ENCODE results near the gene LAMP1.
"Not testable (repeated sequence)": the region's sequence is repeated elsewhere in the genome, so short reads cannot be mapped to it uniquely, and the experiment has no call there.

LAMP1 gene

GRCh38 chr13:113305208-113305607 lies 8.2 kb downstream of the LAMP1 start:
- ChIA-PET CTCF (interaction anchor here (1.0 kb wide), 1 partner anchor 19 kb away, joined by 4 read pairs; no protein-coding TSS in a partner anchor), POLR2A (no interaction called here)
- no peak for TF ChIP-seq CTCF (IDR thresholded peaks at IDR 0.05; ENCODE audit: control extremely low read depth, extremely low read depth, low read depth, missing control alignments)
- no peak for DNase-seq (ENCODE audit: extremely low spot score)

- no peak for DNase-seq (ENCODE audit: extremely low spot score)
- no peak for TF ChIP-seq CTCF (IDR thresholded peaks at IDR 0.05; ENCODE audit: control extremely low read depth, extremely low read depth, low read depth, missing control alignments)
- ChIA-PET POLR2A (interaction anchor here (0.6 to 0.7 kb wide), 3 partner anchors 87 to 411 kb away, joined by 3 to 4 read pairs (median 3); no protein-coding TSS in a partner anchor), CTCF (interaction anchor here (1.3 kb wide), 1 partner anchor 10 kb away, joined by 3 read pairs; no protein-coding TSS in a partner anchor)
These were observed 10.5 kb downstream of the LAMP1 start for GRCh38 chr13:113307491-113307890.

- POLR2A ChIA-PET = no interaction called here
- CTCF ChIA-PET = interaction anchor here (1.4 kb wide), 1 partner anchor 14 kb away, joined by 3 read pairs; no protein-coding TSS in a partner anchor
- no peak for DNase-seq (ENCODE audit: extremely low spot score)
These were observed 12.4 kb downstream of the LAMP1 start for GRCh38 chr13:113309473-113309872.

DNA sequence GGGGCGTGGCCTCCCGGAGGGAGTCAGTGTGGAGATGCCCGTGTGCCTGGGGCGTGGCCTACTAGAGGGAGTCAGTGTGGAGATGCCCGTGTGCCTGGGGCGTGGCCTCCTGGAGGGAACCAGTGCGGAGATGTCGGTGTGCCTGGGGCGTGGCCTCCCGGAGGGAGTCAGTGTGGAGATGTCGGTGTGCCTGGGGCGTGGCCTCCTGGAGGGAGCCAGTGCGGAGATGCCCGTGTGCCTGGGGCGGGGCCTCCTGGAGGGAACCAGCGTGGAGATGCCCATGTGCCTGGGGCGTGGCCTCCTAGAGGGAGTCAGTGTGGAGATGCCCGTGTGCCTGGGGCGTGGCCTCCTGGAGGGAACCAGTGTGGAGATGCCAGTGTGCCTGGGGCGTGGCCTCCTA lies 17.1 kb downstream of the LAMP1 start:
- DNase-seq (ENCODE audit: extremely low spot score); CTCF ChIA-PET; POLR2A ChIA-PET: not testable (repeated sequence)

More at GRCh38 chr13:113309473-113309872, 12.4 kb downstream of the LAMP1 start:
- TF ChIP-seq CTCF (IDR thresholded peaks at IDR 0.05; ENCODE audit: control extremely low read depth, extremely low read depth, low read depth, missing control alignments) = no peak

- DNase-seq (ENCODE audit: extremely low spot score); CTCF ChIA-PET; POLR2A ChIA-PET: not testable (repeated sequence)
These were observed 17.9 kb downstream of the LAMP1 start for GRCh38 chr13:113314895-113315470.

DNA sequence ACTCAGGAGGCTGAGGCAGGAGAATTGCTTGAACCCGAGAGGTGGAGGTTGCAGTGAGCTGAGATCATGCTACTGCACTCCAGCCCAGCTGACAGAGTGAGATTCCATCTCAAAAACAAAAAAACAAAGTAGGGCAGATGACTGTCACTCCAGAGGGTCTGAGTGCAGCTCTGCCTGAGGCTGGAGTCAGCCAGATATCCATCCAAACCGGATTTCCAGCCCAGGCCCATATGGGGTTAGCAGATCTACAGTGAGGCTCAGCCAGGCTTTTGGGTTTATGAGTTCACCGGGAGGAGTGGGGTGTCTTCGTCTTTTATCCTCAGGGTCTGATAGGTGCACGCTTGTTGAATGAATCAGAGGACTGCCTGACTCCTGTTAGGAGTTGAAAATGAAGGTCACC lies 19.0 kb downstream of the LAMP1 start:
- no peak for DNase-seq (ENCODE audit: extremely low spot score)
- ChIA-PET CTCF (no interaction called here), POLR2A (no interaction called here)
- TF ChIP-seq CTCF (IDR thresholded peaks at IDR 0.05; ENCODE audit: control extremely low read depth, extremely low read depth, low read depth, missing control alignments) = no peak

DNA sequence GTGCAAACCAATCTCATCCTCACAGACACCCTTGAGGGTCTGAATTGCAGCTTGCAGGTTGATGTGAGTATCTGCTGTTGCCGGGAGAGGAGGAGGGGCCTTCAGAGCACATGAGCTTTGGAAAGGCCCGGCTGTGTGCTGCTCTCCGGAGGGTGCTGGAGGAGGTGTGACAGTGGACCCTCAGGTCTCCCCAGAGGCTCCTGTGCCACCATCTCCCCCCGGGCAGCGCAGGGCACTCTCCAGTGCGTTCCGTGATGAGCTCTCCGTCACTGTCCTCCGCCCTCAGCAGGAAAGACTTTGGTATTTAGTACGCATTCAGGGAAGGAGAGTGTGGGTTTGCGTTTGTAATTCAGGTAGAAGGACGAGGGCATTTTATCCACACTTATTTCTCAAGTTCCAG lies 20.0 kb downstream of the LAMP1 start:
- no peak for DNase-seq (ENCODE audit: extremely low spot score)
- ChIA-PET CTCF (interaction anchor here (1.1 to 1.3 kb wide), 2 partner anchors 9 to 20 kb away, joined by 3 to 5 read pairs; partner anchors contain the start of gene LAMP1), POLR2A (no interaction called here)
- TF ChIP-seq CTCF (IDR thresholded peaks at IDR 0.05; ENCODE audit: control extremely low read depth, extremely low read depth, low read depth, missing control alignments) = no peak

GRCh38 chr13:113318956-113319355 lies 21.9 kb downstream of the LAMP1 start:
- TF ChIP-seq CTCF (IDR thresholded peaks at IDR 0.05; ENCODE audit: control extremely low read depth, extremely low read depth, low read depth, missing control alignments) = no peak
- no peak for DNase-seq (ENCODE audit: extremely low spot score)
- POLR2A ChIA-PET = no interaction called here
- CTCF ChIA-PET = no interaction called here

Data from GM10248 (cell line).